ENCODE data around the gene RDH13.

DNA sequence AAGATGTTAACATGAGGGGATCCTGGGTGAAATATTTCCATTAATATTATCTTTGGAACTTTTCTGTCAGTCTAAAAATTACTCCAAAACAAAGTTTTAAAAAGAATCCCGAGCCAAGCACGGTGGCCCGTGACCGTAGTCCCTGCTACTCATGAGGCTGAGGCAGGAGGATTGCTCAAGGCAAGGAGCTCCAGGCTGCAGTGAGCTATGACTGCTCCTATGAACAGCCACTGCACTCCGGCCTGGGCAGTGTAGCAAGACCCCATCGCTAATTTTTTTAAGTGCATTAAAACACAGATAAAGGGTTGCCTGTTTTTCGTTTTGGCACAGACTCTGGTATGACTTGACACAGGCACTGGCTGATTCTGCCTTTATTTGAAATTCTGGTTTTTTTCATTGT, 31.8 kb downstream of the RDH13 start:
- TF ChIP-seq, protein P1, sequence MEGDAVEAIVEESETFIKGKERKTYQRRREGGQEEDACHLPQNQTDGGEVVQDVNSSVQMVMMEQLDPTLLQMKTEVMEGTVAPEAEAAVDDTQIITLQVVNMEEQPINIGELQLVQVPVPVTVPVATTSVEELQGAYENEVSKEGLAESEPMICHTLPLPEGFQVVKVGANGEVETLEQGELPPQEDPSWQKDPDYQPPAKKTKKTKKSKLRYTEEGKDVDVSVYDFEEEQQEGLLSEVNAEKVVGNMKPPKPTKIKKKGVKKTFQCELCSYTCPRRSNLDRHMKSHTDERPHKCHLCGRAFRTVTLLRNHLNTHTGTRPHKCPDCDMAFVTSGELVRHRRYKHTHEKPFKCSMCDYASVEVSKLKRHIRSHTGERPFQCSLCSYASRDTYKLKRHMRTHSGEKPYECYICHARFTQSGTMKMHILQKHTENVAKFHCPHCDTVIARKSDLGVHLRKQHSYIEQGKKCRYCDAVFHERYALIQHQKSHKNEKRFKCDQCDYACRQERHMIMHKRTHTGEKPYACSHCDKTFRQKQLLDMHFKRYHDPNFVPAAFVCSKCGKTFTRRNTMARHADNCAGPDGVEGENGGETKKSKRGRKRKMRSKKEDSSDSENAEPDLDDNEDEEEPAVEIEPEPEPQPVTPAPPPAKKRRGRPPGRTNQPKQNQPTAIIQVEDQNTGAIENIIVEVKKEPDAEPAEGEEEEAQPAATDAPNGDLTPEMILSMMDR (IDR thresholded peaks at IDR 0.05): no peak
- no peak for TF ChIP-seq POLR2A (IDR thresholded peaks at IDR 0.05)
